A549 treated with Mapracorat at 1 μM for 4 hours (cell line): ENCODE results near the gene CBX7. TPM values are rescaled to one million over a fixed set of nuclear protein-coding genes. Genes with fewer than 3 reads are reported as not detected.

Source experiments
- total RNA-seq: library from RNA; stranded (reverse); fragments of 200-300 nt; extraction: Qiagen RNA extraction; gene quantifications from 5 replicates; pipeline ENCODE4 v1.2.3, GENCODE V29; 2022

CBX7 gene
- total RNA-seq, result 0.84 to 1.6 TPM (median 1.0 TPM) in 5 replicates

GRCh38 chr22:39152511-39153219, at the start of gene CBX7:
TSS of gene CBX7 (minus strand) at chr22:39152680. CDS start at chr22:39152444, 236 bp downstream.

GRCh38 chr22:39097098-39098020, 55.1 kb downstream of the CBX7 start, which contains the start of gene APOBEC3H:
TSS of gene APOBEC3H (plus strand) at chr22:39097244. CDS start at chr22:39100279, 3,035 bp downstream.

Other genes with a start within 250 kb of the CBX7 start
- gene APOBEC3A, start 195.1 kb downstream of the CBX7 start, total RNA-seq, result not detected in 5 replicates
- gene APOBEC3B, start 170.3 kb downstream of the CBX7 start, total RNA-seq, result 27.0 to 32.6 TPM (median 28.8 TPM) in 5 replicates
- gene APOBEC3C, start 138.4 kb downstream of the CBX7 start, total RNA-seq, result 25.4 to 29.0 TPM (median 27.5 TPM) in 5 replicates
- gene APOBEC3D, start 131.6 kb downstream of the CBX7 start, total RNA-seq, result 0.08 to 0.55 TPM (median 0.20 TPM) in 4 of 5 replicates, not detected in the other
- gene APOBEC3F, start 111.8 kb downstream of the CBX7 start, total RNA-seq, result 1.6 to 2.4 TPM (median 2.2 TPM) in 5 replicates
- gene APOBEC3G, start 75.4 kb downstream of the CBX7 start, total RNA-seq, result not detected in 5 replicates
- 0.14 to 0.65 TPM (median 0.63 TPM) in 3 of 5 replicates, not detected in the others for gene APOBEC3H, start 55.4 kb downstream of the CBX7 start, total RNA-seq
- 3.3 to 4.1 TPM (median 3.7 TPM) in 5 replicates for gene PDGFB, start 92.3 kb upstream of the CBX7 start, total RNA-seq
- gene RPL3, start 166.9 kb upstream of the CBX7 start, total RNA-seq, result 1,740 to 2,307 TPM (median 1,763 TPM) in 5 replicates
- gene SYNGR1, start 197.3 kb upstream of the CBX7 start, total RNA-seq, result 11.2 to 14.1 TPM (median 12.3 TPM) in 5 replicates
- 8.1 to 11.4 TPM (median 10.4 TPM) in 5 replicates for gene TAB1, start 247.1 kb upstream of the CBX7 start, total RNA-seq